Skeletal muscle cell (primary cell): ENCODE data around the gene C1orf50.
"Not testable (repeated sequence)": the region's sequence is repeated elsewhere in the genome, so short reads cannot be mapped to it uniquely, and the experiment has no call there.

ENCODE experiments used
- DNase-seq: peaks from one replicate; pipeline ENCODE4 v3.0.0-alpha.2; 2010; ENCODE audit warnings: low read depth
- H3K4me3 ChIP-seq: 2 replicates; pipeline ENCODE4 v1.5.1; 2011; ENCODE audit warnings: low read depth, mild to moderate bottlenecking, control low read depth, low read length, moderate library complexity

C1orf50 gene

GRCh38 chr1:42766741-42767509, at the start of gene C1orf50, which contains the start of gene P3H1:
Gene C1orf50 (plus strand): TSS chr1:42767249. CDS start chr1:42767312, 63 bp downstream.
Gene P3H1 (minus strand): TSS chr1:42767028. CDS start chr1:42766971, 57 bp downstream.
- peak within 1 kb of the TSS; percentile 99 for H3K4me3 ChIP-seq
- peak; percentile 95 for DNase-seq

GRCh38 chr1:42720868-42721267, 46.2 kb upstream of the C1orf50 start:
- no peak overlapping the region for H3K4me3 ChIP-seq
- no peak for DNase-seq

- DNase-seq, result no peak
- H3K4me3 ChIP-seq, result no peak overlapping the region
Observed at GRCh38 chr1:42721926-42722325, 45.1 kb upstream of the C1orf50 start.

- DNase-seq, H3K4me3 ChIP-seq: not testable (repeated sequence)
Observed at GRCh38 chr1:42722403-42722802, 44.6 kb upstream of the C1orf50 start.

DNA sequence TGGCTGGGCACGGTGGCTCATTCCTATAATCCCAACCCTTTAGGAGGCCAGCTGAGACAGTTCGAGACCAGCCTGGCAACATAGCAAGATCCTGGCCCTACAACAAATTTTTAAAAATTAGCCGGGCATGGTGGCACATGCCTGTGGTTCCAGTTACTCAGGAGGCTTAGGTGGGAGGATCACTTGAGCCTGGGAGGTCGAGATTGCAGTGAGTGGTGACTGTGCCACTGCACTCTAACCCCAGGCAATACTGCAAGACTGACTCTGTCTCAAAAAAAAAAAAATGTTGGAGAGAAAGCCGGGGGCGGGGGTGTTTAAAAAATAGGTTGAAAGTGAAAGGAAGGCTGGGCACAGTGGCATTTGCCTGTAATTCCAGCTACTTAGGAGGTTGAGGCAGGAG, 43.5 kb upstream of the C1orf50 start:
- no peak overlapping the region for H3K4me3 ChIP-seq

GRCh38 chr1:42725820-42726219, 41.2 kb upstream of the C1orf50 start:
- DNase-seq, H3K4me3 ChIP-seq: not testable (repeated sequence)

More for the DNA sequence above, 43.5 kb upstream of the C1orf50 start:
- no peak for DNase-seq

DNA sequence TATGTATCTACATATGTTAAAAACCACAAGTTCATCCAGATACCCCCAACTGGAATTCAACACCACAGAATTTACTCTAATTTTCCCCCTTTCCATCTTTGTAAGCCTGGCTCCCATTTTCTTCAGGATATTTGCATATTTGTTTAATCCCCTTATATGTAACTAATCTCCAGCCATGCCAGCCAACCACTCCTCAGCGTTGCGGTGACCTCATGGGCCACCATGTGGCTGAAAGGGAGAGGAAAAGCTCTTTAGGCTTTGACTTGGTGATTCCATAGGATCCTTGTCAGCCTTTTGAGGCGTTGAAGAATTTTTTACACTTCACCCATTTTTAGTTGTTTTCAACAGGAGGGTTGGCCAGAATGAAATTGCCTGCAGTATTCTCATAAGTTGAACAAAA, 37.0 kb upstream of the C1orf50 start:
- DNase-seq, result no peak
- no peak overlapping the region for H3K4me3 ChIP-seq

- no peak for DNase-seq
- H3K4me3 ChIP-seq, result no peak overlapping the region
Observed at GRCh38 chr1:42730988-42731387, 36.1 kb upstream of the C1orf50 start.

DNA sequence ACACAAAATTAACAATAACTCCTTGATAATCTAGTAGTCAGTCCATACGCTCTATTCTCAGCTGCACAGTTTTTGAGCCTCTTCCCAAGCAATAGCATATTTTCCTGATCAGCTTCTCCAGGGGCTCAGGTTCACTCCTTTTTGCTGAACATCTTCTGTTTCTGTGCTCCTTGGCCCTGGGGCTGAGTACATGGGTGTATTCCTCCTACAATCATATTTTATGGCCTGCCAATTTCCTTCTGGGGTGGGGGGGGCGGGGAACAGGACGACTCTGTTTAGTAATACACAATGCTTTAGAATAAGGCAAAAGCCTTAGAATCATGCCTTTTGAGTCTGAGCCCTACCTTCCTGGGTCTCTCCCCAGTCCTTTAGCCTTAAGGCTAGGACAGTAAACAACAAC, 35.5 kb upstream of the C1orf50 start:
- DNase-seq, result no peak
- H3K4me3 ChIP-seq, result no peak overlapping the region

DNA sequence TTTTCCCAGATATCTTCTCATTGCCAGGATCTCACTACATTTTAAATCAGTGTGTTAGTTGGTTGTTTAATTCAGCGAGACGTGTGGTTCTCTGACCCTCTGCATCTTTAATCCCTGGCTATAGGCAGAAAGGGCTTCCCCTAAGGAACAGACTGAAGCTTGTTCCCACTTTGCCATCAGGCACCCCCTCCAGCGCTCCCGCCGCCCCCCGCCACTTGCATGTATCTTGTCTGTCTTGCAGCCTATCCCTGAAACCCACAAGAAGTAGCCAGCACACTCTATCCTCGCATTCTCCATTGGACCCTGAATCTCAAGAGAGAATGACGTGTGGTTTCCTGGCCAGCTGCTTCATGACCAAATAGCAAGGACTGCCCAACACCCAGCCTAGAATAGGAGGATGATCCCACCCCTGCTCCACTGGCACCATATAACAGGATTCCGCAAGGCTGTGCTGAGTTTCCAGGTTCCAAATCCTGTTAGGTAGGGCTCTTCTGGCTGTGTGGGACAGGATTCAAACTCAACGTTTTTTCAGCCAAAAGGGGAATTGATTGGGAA, 34.8 kb upstream of the C1orf50 start:
- no peak for DNase-seq

DNA sequence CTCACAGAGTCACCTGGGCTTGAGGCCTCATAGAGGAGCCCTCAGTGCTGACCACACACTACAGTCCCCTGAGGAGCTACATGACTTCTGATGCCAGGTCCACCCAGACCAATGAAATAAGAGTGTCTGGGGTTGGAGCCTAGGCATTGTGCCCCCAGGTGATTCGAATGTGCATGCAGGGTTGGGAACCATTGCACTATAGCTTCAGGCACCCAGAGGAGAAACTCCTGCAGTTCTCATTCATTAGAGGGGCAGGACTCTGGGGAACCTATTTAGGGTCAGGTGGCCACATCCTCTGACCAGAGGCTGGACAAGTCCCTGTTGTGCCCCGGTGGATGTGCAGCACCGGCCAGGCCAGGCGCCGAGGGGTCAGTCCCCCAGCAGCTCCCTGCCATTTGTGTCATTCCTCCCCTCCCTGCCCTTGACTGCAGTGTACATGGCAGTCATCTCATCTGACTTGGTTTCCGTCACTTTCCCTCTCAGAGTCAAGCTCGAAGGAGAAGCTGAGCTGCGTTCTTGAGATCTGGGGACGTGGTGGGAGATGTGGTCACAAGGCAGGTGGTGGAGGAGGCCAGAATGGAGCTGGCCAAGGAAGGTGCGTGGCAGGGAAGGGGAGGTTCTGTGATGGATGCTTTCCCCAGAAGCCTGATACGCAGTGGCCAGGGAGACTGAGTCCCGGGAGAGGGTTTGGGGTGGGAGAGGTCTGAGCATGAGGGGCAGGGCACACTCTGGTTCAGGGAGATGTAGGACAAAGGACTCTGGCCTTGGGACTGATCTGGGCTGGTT, 33.4 kb upstream of the C1orf50 start:
- no peak overlapping the region for H3K4me3 ChIP-seq
- no peak for DNase-seq

More for the DNA sequence above, 34.8 kb upstream of the C1orf50 start:
- no peak overlapping the region for H3K4me3 ChIP-seq

- no peak overlapping the region for H3K4me3 ChIP-seq
- no peak for DNase-seq
Observed at GRCh38 chr1:42734201-42735035, 32.6 kb upstream of the C1orf50 start.

DNA sequence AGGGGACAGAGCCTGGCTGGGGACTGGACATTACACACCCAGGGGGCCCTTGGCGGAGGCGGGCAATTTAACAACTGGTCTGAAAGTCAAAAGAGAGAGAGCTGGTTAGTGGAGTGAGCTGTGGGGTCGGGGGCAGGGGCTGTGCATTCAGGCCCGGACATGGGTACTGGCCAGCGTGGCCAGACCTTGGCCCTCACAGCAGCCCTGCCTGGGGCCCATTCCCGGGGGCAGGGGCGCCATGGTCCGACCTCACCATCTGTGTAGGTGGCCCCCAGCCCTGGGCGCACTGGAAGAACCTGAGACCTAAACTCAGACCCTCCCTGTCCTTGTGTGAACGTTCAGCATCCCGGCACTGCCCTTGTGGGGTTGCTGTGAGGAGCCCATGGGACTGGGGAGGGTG, 32.0 kb upstream of the C1orf50 start:
- no peak overlapping the region for H3K4me3 ChIP-seq
- DNase-seq, result no peak

DNA sequence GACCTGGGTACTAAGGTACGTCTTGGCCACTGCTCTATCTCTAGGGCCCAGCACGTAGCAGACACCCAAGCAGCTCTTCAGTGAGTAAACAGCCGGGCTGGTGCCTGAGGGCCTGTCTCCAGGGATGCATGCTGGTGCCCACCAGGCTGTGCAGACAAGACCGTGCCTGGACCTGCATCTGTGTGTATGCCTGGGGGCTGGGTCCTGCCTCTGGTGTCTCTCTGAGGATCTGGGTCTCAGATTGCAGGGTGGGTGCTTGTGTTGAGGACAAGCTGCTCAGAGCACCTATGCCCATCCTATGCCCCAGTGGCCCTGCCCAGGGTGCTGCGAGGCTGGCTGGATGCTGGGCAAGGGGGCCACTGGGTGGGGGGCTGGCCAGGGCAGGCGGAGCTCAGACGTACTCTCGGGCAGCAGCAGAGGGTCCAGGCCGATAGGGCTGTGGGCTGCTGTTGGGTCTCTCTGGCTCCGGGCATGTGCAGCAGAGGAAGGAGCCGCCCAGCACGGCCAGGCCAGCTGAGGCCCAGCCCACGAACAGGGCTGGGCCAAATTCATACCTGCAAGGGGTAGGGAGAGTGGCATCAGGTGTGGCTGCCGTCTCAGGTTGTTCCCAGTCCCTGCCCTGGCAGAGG, 31.5 kb upstream of the C1orf50 start:
- H3K4me3 ChIP-seq, result no peak overlapping the region
- DNase-seq, result no peak

- no peak overlapping the region for H3K4me3 ChIP-seq
- no peak for DNase-seq
Observed at GRCh38 chr1:42736152-42736551, 30.9 kb upstream of the C1orf50 start.

- DNase-seq, result no peak
- no peak overlapping the region for H3K4me3 ChIP-seq
Observed at GRCh38 chr1:42736571-42737200, 30.4 kb upstream of the C1orf50 start.

- no peak for DNase-seq
- no peak overlapping the region for H3K4me3 ChIP-seq
Observed at GRCh38 chr1:42737257-42737656, 29.8 kb upstream of the C1orf50 start.

- H3K4me3 ChIP-seq, result no peak overlapping the region
- DNase-seq, result no peak
Observed at GRCh38 chr1:42737986-42738677, 28.9 kb upstream of the C1orf50 start.
